WTC11 (cell line): ENCODE data around the gene UBC. TPM values are rescaled to one million over a fixed set of nuclear protein-coding genes. Genes with fewer than 3 reads are reported as not detected.

Experiments
- ATAC-seq: fragments of 200-7000 bp; cut with Tn5 transposase; 2 replicates; pipeline ENCODE4 v1.10.0; 2021; ENCODE audit warnings: mild to moderate bottlenecking, moderate library complexity
- CTCF ChIA-PET: fragments of 300-600 bp; sonication (Branson Sonifier 250); formaldehyde crosslinking; loops from one replicate; lab custom pipeline; 2021; ENCODE audit warnings: antibody characterized with exemption; lab: Charles Lee
- POLR2A ChIA-PET: fragments of 350-600 bp; sonication (Branson Sonifier 250); formaldehyde crosslinking; loops from one replicate; lab custom pipeline; 2021; ENCODE audit warnings: antibody characterized with exemption; lab: Charles Lee
- DNase-seq: peaks from one replicate; pipeline ENCODE4 v3.0.0; 2021; ENCODE audit warnings: low spot score
- H3K27ac Mint-ChIP-seq: 2 replicates; pipeline ENCODE4 v1.8.0; 2021; ENCODE audit warnings: mixed read lengths
- H3K27me3 Mint-ChIP-seq: 2 replicates; pipeline ENCODE4 v1.8.0; 2021; ENCODE audit warnings: low read depth, mild to moderate bottlenecking, moderate library complexity, mixed read lengths
- H3K36me3 Mint-ChIP-seq: 2 replicates; pipeline ENCODE4 v1.8.0; 2021; ENCODE audit warnings: mixed read lengths
- H3K4me1 Mint-ChIP-seq: 2 replicates; pipeline ENCODE4 v1.8.0; 2022; ENCODE audit warnings: mixed read lengths
- H3K4me3 Mint-ChIP-seq: 2 replicates; pipeline ENCODE4 v1.8.0; 2021; ENCODE audit warnings: mild to moderate bottlenecking, moderate library complexity, mixed read lengths
- H3K9me3 Mint-ChIP-seq: 2 replicates; pipeline ENCODE4 v1.8.0; 2021; ENCODE audit warnings: mixed read lengths
- MYBL2 ChIP-seq: sonication (generic); formaldehyde crosslinking; IDR thresholded peaks from 2 replicates; pipeline ENCODE4 v1.8.1; 2023; ENCODE audit warnings: mild to moderate bottlenecking, moderate library complexity, missing genetic modification reagents
- RORB ChIP-seq: fragments of 250-450 bp; sonication (Bioruptor Pico); IDR thresholded peaks from 2 replicates; pipeline ENCODE4 v1.9.0; 2021; ENCODE audit warnings: mild to moderate bottlenecking
- SP1 ChIP-seq: sonication (generic); formaldehyde crosslinking; conservative IDR thresholded peaks from 2 replicates; pipeline ENCODE4 v1.8.1; 2022; ENCODE audit warnings: missing genetic modification reagents
- TEAD4 ChIP-seq: sonication (generic); formaldehyde crosslinking; IDR thresholded peaks from 2 replicates; pipeline ENCODE4 v1.8.0; 2022; ENCODE audit warnings: mild to moderate bottlenecking, missing genetic modification reagents
- ZNF416 ChIP-seq: fragments of 250-450 bp; sonication (Bioruptor Pico); IDR thresholded peaks from 2 replicates; pipeline ENCODE4 v1.9.0; 2021; ENCODE audit warnings: mild to moderate bottlenecking, inconsistent platforms
- total RNA-seq: library from RNA; stranded (reverse); gene quantifications from 3 replicates; pipeline ENCODE4 v1.2.3, GENCODE V29; 2021
- TF ChIP-seq, protein P1 (sequence below): fragments of 250-450 bp; sonication (Bioruptor Pico); IDR thresholded peaks from 2 replicates; pipeline ENCODE4 v1.9.0; 2021; ENCODE audit warnings: mild to moderate bottlenecking, borderline replicate concordance
- TF ChIP-seq, protein P2 (sequence below): fragments of 250-450 bp; sonication (Bioruptor Pico); IDR thresholded peaks from 2 replicates; pipeline ENCODE4 v1.9.0; 2021; ENCODE audit warnings: mild to moderate bottlenecking
- TF ChIP-seq, protein P3 (sequence below): sonication (generic); formaldehyde crosslinking; IDR thresholded peaks from 2 replicates; pipeline ENCODE4 v1.8.1; 2023; ENCODE audit warnings: mild to moderate bottlenecking, missing genetic modification reagents, borderline replicate concordance
- TF ChIP-seq, protein P4 (sequence below): fragments of 250-450 bp; sonication (Bioruptor Pico); IDR thresholded peaks from 2 replicates; pipeline ENCODE4 v2.1.2; 2022; ENCODE audit warnings: mild to moderate bottlenecking, moderate library complexity
- TF ChIP-seq, protein P5 (sequence below): fragments of 250-450 bp; sonication (Bioruptor Pico); conservative IDR thresholded peaks from 2 replicates; pipeline ENCODE4 v1.9.0; 2021; ENCODE audit warnings: mild to moderate bottlenecking
- TF ChIP-seq, protein P6 (sequence below): sonication (generic); formaldehyde crosslinking; IDR thresholded peaks from 2 replicates; pipeline ENCODE4 v1.8.1; 2023; ENCODE audit warnings: mild to moderate bottlenecking, moderate library complexity, missing genetic modification reagents
- TF ChIP-seq, protein P7 (sequence below): sonication (generic); formaldehyde crosslinking; IDR thresholded peaks from 2 replicates; pipeline ENCODE4 v1.8.0; 2022; ENCODE audit warnings: mild to moderate bottlenecking, missing genetic modification reagents

UBC gene
- total RNA-seq, 1 experiment from 2014 or later: 530 TPM

DNA sequence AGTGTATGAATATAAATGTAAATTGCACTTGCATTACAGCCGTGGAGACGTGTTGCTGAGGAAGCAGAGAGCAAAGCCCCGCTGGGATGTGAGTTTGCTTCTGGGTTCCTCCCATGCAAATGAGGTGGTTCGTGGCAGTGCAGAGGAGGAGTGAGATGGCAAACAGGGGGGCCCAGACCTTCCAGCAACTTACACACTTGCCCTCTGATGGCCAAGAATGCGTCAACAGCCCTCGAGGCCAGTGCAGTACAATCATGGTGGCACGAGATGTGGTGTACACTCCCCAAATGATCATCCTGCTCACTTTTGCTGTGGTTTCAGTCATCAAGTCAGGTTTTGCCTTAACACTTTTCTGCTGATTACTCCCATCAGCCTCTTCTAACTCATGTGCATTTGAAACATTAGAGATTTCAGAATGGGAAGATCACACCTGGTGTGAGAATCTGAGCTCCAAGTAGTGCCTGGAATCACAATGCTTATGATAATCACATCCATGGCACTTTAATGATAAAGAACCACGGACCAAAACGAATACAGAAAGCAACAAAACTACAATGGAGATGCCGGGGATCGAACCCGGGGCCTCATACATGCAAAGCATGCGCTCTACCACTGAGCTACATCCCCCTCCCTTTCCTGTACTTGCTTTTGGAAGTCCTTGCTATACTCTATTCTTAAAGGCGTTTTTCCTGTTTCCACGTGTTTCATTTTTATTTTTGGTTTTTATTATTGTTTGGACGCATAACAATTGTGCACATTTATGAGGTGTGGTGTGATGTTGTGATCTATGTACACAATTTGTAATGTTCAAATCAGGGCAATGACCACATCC, 7.0 kb upstream of the UBC start (continued):
- TF ChIP-seq, protein P1, sequence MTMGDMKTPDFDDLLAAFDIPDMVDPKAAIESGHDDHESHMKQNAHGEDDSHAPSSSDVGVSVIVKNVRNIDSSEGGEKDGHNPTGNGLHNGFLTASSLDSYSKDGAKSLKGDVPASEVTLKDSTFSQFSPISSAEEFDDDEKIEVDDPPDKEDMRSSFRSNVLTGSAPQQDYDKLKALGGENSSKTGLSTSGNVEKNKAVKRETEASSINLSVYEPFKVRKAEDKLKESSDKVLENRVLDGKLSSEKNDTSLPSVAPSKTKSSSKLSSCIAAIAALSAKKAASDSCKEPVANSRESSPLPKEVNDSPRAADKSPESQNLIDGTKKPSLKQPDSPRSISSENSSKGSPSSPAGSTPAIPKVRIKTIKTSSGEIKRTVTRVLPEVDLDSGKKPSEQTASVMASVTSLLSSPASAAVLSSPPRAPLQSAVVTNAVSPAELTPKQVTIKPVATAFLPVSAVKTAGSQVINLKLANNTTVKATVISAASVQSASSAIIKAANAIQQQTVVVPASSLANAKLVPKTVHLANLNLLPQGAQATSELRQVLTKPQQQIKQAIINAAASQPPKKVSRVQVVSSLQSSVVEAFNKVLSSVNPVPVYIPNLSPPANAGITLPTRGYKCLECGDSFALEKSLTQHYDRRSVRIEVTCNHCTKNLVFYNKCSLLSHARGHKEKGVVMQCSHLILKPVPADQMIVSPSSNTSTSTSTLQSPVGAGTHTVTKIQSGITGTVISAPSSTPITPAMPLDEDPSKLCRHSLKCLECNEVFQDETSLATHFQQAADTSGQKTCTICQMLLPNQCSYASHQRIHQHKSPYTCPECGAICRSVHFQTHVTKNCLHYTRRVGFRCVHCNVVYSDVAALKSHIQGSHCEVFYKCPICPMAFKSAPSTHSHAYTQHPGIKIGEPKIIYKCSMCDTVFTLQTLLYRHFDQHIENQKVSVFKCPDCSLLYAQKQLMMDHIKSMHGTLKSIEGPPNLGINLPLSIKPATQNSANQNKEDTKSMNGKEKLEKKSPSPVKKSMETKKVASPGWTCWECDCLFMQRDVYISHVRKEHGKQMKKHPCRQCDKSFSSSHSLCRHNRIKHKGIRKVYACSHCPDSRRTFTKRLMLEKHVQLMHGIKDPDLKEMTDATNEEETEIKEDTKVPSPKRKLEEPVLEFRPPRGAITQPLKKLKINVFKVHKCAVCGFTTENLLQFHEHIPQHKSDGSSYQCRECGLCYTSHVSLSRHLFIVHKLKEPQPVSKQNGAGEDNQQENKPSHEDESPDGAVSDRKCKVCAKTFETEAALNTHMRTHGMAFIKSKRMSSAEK (CRISPR knock-in tag): no peak
- TF ChIP-seq SP1 (CRISPR knock-in tag) (0 out of 2 replicates have a peak, but pooled peaks have one; percentile 24), TEAD4 (no peak)
- TF ChIP-seq, protein P2, sequence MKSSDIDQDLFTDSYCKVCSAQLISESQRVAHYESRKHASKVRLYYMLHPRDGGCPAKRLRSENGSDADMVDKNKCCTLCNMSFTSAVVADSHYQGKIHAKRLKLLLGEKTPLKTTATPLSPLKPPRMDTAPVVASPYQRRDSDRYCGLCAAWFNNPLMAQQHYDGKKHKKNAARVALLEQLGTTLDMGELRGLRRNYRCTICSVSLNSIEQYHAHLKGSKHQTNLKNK (CRISPR knock-in tag): no peak
- TF ChIP-seq, protein P3, sequence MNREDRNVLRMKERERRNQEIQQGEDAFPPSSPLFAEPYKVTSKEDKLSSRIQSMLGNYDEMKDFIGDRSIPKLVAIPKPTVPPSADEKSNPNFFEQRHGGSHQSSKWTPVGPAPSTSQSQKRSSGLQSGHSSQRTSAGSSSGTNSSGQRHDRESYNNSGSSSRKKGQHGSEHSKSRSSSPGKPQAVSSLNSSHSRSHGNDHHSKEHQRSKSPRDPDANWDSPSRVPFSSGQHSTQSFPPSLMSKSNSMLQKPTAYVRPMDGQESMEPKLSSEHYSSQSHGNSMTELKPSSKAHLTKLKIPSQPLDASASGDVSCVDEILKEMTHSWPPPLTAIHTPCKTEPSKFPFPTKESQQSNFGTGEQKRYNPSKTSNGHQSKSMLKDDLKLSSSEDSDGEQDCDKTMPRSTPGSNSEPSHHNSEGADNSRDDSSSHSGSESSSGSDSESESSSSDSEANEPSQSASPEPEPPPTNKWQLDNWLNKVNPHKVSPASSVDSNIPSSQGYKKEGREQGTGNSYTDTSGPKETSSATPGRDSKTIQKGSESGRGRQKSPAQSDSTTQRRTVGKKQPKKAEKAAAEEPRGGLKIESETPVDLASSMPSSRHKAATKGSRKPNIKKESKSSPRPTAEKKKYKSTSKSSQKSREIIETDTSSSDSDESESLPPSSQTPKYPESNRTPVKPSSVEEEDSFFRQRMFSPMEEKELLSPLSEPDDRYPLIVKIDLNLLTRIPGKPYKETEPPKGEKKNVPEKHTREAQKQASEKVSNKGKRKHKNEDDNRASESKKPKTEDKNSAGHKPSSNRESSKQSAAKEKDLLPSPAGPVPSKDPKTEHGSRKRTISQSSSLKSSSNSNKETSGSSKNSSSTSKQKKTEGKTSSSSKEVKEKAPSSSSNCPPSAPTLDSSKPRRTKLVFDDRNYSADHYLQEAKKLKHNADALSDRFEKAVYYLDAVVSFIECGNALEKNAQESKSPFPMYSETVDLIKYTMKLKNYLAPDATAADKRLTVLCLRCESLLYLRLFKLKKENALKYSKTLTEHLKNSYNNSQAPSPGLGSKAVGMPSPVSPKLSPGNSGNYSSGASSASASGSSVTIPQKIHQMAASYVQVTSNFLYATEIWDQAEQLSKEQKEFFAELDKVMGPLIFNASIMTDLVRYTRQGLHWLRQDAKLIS (CRISPR knock-in tag): no peak
- TF ChIP-seq, protein P4, sequence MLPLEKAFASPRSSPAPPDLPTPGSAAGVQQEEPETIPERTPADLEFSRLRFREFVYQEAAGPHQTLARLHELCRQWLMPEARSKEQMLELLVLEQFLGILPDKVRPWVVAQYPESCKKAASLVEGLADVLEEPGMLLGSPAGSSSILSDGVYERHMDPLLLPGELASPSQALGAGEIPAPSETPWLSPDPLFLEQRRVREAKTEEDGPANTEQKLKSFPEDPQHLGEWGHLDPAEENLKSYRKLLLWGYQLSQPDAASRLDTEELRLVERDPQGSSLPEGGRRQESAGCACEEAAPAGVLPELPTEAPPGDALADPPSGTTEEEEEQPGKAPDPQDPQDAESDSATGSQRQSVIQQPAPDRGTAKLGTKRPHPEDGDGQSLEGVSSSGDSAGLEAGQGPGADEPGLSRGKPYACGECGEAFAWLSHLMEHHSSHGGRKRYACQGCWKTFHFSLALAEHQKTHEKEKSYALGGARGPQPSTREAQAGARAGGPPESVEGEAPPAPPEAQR (CRISPR knock-in tag): no peak
- TF ChIP-seq, protein P5, sequence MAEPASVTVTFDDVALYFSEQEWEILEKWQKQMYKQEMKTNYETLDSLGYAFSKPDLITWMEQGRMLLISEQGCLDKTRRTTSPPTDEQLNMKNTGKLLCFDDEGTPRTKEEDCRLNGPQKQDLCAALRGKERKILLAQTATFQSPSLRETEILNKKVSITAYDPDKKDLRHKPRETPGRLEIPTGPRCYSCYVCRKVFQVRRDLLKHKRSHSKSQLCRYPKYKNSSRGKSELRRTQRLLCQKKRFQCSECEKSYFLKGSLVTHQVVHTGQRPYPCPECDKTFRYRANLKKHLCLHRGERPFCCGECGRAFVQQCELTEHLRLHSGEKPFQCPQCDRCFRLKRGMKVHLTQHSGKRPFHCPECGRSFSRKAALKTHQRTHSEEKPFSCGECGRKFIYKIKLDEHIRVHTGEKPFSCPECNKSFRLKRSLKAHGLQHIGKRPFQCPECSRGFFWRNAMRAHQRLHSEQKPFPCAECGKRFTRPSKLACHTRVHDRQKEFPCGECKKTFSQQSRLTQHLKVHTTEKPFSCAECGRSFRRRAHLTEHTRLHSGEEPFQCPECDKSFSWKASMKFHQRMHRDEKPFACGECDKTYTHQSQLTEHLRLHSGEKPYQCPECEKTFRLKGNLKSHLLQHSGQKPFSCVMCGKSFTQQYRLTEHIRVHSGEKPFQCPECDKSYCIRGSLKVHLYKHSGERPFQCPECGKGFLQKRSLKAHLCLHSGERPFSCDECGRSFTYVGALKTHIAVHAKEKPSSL: 0 out of 2 replicates have a peak, but pooled peaks have one; percentile 43
- TF ChIP-seq, protein P6, sequence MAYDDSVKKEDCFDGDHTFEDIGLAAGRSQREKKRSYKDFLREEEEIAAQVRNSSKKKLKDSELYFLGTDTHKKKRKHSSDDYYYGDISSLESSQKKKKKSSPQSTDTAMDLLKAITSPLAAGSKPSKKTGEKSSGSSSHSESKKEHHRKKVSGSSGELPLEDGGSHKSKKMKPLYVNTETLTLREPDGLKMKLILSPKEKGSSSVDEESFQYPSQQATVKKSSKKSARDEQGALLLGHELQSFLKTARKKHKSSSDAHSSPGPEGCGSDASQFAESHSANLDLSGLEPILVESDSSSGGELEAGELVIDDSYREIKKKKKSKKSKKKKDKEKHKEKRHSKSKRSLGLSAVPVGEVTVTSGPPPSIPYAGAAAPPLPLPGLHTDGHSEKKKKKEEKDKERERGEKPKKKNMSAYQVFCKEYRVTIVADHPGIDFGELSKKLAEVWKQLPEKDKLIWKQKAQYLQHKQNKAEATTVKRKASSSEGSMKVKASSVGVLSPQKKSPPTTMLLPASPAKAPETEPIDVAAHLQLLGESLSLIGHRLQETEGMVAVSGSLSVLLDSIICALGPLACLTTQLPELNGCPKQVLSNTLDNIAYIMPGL (CRISPR knock-in tag): peak; percentile 53

DNA sequence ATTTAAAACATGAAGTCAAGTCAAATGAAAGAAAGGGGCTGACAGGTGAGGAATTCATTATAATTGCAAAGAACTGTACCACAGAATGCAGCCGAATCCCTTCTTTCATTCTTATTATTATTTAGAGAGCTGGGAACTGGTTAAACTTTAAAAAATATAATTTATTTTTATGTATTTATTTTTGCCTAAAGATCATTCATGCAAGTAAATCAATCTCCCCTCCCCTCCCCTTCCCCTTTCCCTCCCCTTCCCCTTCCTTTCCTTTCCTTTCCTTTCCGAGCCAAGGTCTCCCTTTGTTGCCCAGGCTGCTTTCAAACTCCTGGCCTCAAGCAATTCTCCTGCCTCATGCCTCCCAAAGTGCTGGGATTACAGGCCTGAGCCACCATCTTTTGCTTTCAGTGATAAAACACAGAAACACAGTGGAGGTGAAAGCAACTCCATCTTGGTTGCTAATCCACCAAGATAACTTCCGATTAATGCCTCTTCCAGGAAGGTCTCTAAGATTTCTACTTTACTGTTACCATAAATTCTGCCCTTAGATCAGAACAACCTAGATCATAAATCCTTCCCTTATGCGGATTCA, 6.0 kb upstream of the UBC start:
- CTCF ChIA-PET: interaction anchor here (5.7 to 5.8 kb wide), 2 partner anchors 14 to 20 kb away, joined by 35 to 41 read pairs; no protein-coding TSS in a partner anchor
- Mint-ChIP-seq H3K9me3 (no peaks in the 10 kb centered on the region), H3K4me3 (peak overlapping the region; percentile 75), H3K4me1 (peaks cover 70% of the 10 kb centered on the region), H3K27ac (peak overlapping the region; percentile 99), H3K36me3 (no peaks in the 10 kb centered on the region), H3K27me3 (no peaks in the 10 kb centered on the region)
- no peak for ATAC-seq
- POLR2A ChIA-PET: interaction anchor here (1.5 kb wide), 1 partner anchor 20 kb away, joined by 5 read pairs; no protein-coding TSS in a partner anchor
- TF ChIP-seq RORB (CRISPR knock-in tag) (no peak), ZNF416 (no peak), MYBL2 (no peak), SP1 (CRISPR knock-in tag) (no peak)
- TF ChIP-seq, protein P7, sequence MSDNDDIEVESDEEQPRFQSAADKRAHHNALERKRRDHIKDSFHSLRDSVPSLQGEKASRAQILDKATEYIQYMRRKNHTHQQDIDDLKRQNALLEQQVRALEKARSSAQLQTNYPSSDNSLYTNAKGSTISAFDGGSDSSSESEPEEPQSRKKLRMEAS (CRISPR knock-in tag): peak; percentile 22; the same call in 1 of the 2 replicates
- DNase-seq: no peak
